Neural cell (in vitro differentiated cells): ENCODE data around the gene NAA50. TPM values are rescaled to one million over a fixed set of nuclear protein-coding genes. Genes with fewer than 3 reads are reported as not detected.

Source experiments
- H2AFZ ChIP-seq: fragments of 200-600, 300-800 bp; sonication (generic), shearing (Covaris generic); 2 replicates; pipeline ENCODE4 v1.6.0; 2014; ENCODE audit warnings: low read depth, mild to moderate bottlenecking, antibody characterized with exemption, low read length, moderate library complexity
- H3F3A ChIP-seq: fragments of 200-600 bp; shearing (Covaris generic); 2 replicates; pipeline ENCODE4 v1.6.1; 2016; ENCODE audit warnings: mild to moderate bottlenecking, moderate library complexity, mixed read lengths, antibody characterized with exemption, low read length; ENCODE audit not compliant: insufficient read depth, poor library complexity, severe bottlenecking
- H3K27ac ChIP-seq: fragments of 200-600, 300-800 bp; sonication (generic), shearing (Covaris generic); 2 replicates; pipeline ENCODE4 v1.5.1; 2014; ENCODE audit warnings: mild to moderate bottlenecking, low read length, moderate library complexity
- H3K27me3 ChIP-seq: fragments of 300-800, 200-600 bp; sonication (generic), shearing (Covaris generic); 2 replicates; pipeline ENCODE4 v1.6.0; 2014; ENCODE audit warnings: mild to moderate bottlenecking, low read depth, low read length, moderate library complexity; ENCODE audit not compliant: insufficient read depth
- H3K36me3 ChIP-seq: fragments of 300-800, 200-600 bp; sonication (generic), shearing (Covaris generic); 2 replicates; pipeline ENCODE4 v1.5.1; 2014; ENCODE audit warnings: mild to moderate bottlenecking, antibody characterized with exemption, low read length, moderate library complexity; ENCODE audit not compliant: insufficient read depth
- H3K4me2 ChIP-seq: fragments of 300-800, 200-600 bp; sonication (generic), shearing (Covaris generic); 2 replicates; pipeline ENCODE4 v1.6.0; 2014; ENCODE audit warnings: mild to moderate bottlenecking, low read length
- H3K4me3 ChIP-seq: fragments of 300-800, 200-600 bp; sonication (generic), shearing (Covaris generic); 2 replicates; pipeline ENCODE4 v1.5.1; 2014; ENCODE audit warnings: mild to moderate bottlenecking, low read length, moderate library complexity
- H3K79me2 ChIP-seq: fragments of 200-600 bp; shearing (Covaris generic); replicated peaks from 2 replicates; pipeline ENCODE4 v1.6.0; 2014; ENCODE audit warnings: mild to moderate bottlenecking, low read length, moderate library complexity; ENCODE audit not compliant: insufficient read depth
- H3K9ac ChIP-seq: fragments of 300-800, 200-600 bp; sonication (generic), shearing (Covaris generic); 2 replicates; pipeline ENCODE4 v1.6.1; 2016; ENCODE audit warnings: mild to moderate bottlenecking, low read length, mixed read lengths
- H3K9me2 ChIP-seq: fragments of 200-600 bp; shearing (Covaris generic); 2 replicates; pipeline ENCODE4 v1.6.1; 2016; ENCODE audit warnings: mild to moderate bottlenecking, low read length, mixed read lengths; ENCODE audit not compliant: insufficient read depth
- H3K9me3 ChIP-seq: fragments of 200-600, 300-800 bp; sonication (generic), shearing (Covaris generic); 2 replicates; pipeline ENCODE4 v1.6.1; 2016; ENCODE audit warnings: mild to moderate bottlenecking, mixed run types, low read length, moderate library complexity, mixed read lengths
- H4K20me1 ChIP-seq: fragments of 200-600 bp; shearing (Covaris generic); 2 replicates; pipeline ENCODE4 v1.6.1; 2016; ENCODE audit warnings: mild to moderate bottlenecking, mixed run types; ENCODE audit not compliant: insufficient read depth
- EP300 ChIP-seq: fragments of 450-650 bp; conservative IDR thresholded peaks from 2 replicates; pipeline ENCODE4 v1.6.1; 2014; ENCODE audit warnings: antibody characterized with exemption, mild to moderate bottlenecking, moderate library complexity; ENCODE audit not compliant: poor library complexity, severe bottlenecking
- EZH2 ChIP-seq: fragments of 200-600, 300-800 bp; shearing (Covaris generic), sonication (generic); IDR thresholded peaks from 2 replicates; pipeline ENCODE4 v1.6.1; 2014; ENCODE audit warnings: antibody characterized with exemption, low read length, borderline replicate concordance, mild to moderate bottlenecking; ENCODE audit not compliant: insufficient read depth, poor library complexity, severe bottlenecking
- MXI1 ChIP-seq: fragments of 450-650 bp; conservative IDR thresholded peaks from 2 replicates; pipeline ENCODE4 v1.6.1; 2014; ENCODE audit warnings: antibody characterized with exemption, mild to moderate bottlenecking; ENCODE audit not compliant: poor library complexity, severe bottlenecking
- POLR2AphosphoS5 ChIP-seq: IDR thresholded peaks from 2 replicates; pipeline ENCODE4 v1.6.1; 2012
- RAD21 ChIP-seq: fragments of 450-650 bp; conservative IDR thresholded peaks from 2 replicates; pipeline ENCODE4 v1.6.1; 2014; ENCODE audit warnings: antibody characterized with exemption, mild to moderate bottlenecking, moderate library complexity
- SMC3 ChIP-seq: fragments of 450-650 bp; conservative IDR thresholded peaks from 2 replicates; pipeline ENCODE4 v1.6.1; 2014; ENCODE audit warnings: antibody characterized with exemption, mild to moderate bottlenecking, moderate library complexity; ENCODE audit not compliant: poor library complexity
- TAF1 ChIP-seq: IDR thresholded peaks from 2 replicates; pipeline ENCODE4 v1.6.1; 2012; ENCODE audit warnings: low read depth
- polyA minus RNA-seq: library from RNA; depleted of rRNA, polyadenylated mRNA; stranded (reverse); fragments of >200 nt; gene quantifications from 2 replicates; pipeline ENCODE4 v1.2.3, GENCODE V29; 2014
- polyA plus RNA-seq: library from polyadenylated mRNA; depleted of rRNA; stranded (reverse); fragments of >200 nt; gene quantifications from 2 replicates; pipeline ENCODE4 v1.2.3, GENCODE V29; 2014
- TF ChIP-seq, protein P1 (sequence below): IDR thresholded peaks from 2 replicates; pipeline ENCODE4 v1.6.1; 2012; ENCODE audit warnings: borderline replicate concordance
- TF ChIP-seq, protein P2 (sequence below): fragments of 450-650 bp; IDR thresholded peaks from 2 replicates; pipeline ENCODE4 v1.5.1; 2014; ENCODE audit warnings: antibody characterized with exemption, mild to moderate bottlenecking, moderate library complexity; ENCODE audit not compliant: poor library complexity, severe bottlenecking

NAA50 gene
- polyA plus RNA-seq (58.9 and 69.6 TPM in 2 replicates), polyA minus RNA-seq (68.7 and 69.7 TPM in 2 replicates)

DNA sequence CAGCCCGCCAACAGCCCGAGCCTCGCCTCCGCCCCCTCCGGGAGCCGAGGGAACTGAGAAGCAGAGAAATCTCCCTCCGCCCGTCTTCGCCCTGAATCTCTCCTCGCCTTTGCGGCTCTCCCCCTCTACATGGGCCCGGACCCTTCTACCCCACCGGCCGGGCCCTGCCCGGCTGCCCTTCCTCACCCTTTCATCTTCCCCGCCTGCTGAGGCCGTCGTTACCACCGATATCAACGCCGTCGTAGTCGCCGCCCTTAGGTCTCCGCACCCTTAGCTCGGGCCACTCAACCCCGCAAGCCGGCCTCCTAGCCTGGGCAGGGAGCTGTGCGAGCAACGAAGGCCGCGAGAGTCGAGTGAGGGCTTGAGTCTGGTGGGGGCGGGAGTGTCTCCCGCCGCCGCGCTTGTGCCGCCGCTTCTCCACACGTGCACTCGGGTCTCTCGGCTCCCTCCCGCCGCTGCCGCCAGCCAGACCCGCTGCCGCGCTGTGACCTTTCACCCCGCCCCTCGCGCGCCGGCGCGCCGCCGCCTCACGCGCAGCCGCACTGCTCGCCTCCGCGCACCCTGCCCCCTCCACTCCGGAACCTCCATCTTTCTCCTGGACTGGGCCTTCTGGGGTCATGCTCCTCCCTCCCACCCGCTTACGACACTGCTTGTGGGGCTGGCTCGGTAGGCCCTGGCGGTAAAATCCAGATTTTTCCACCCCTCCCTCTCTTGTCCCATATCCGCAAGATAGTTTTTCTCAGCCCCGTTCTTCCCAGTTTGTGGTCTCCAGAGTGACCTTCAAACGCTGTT is at the start of gene NAA50:
NAA50 (minus strand) TSS at position 494 of the 792 bp plus-strand sequence; CDS start at position 194, 300 bp downstream.
- peaks cover 76% of the 10 kb centered on the region for H3K79me2 ChIP-seq
- TF ChIP-seq, protein P1, sequence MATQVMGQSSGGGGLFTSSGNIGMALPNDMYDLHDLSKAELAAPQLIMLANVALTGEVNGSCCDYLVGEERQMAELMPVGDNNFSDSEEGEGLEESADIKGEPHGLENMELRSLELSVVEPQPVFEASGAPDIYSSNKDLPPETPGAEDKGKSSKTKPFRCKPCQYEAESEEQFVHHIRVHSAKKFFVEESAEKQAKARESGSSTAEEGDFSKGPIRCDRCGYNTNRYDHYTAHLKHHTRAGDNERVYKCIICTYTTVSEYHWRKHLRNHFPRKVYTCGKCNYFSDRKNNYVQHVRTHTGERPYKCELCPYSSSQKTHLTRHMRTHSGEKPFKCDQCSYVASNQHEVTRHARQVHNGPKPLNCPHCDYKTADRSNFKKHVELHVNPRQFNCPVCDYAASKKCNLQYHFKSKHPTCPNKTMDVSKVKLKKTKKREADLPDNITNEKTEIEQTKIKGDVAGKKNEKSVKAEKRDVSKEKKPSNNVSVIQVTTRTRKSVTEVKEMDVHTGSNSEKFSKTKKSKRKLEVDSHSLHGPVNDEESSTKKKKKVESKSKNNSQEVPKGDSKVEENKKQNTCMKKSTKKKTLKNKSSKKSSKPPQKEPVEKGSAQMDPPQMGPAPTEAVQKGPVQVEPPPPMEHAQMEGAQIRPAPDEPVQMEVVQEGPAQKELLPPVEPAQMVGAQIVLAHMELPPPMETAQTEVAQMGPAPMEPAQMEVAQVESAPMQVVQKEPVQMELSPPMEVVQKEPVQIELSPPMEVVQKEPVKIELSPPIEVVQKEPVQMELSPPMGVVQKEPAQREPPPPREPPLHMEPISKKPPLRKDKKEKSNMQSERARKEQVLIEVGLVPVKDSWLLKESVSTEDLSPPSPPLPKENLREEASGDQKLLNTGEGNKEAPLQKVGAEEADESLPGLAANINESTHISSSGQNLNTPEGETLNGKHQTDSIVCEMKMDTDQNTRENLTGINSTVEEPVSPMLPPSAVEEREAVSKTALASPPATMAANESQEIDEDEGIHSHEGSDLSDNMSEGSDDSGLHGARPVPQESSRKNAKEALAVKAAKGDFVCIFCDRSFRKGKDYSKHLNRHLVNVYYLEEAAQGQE, result no peak
- TF ChIP-seq POLR2AphosphoS5, result peak; percentile 81
- TF ChIP-seq RAD21, result no peak
- peak; percentile 67 for TF ChIP-seq EP300
- no peak for TF ChIP-seq TAF1
- TF ChIP-seq SMC3, result peak; percentile 34
- TF ChIP-seq, protein P2, sequence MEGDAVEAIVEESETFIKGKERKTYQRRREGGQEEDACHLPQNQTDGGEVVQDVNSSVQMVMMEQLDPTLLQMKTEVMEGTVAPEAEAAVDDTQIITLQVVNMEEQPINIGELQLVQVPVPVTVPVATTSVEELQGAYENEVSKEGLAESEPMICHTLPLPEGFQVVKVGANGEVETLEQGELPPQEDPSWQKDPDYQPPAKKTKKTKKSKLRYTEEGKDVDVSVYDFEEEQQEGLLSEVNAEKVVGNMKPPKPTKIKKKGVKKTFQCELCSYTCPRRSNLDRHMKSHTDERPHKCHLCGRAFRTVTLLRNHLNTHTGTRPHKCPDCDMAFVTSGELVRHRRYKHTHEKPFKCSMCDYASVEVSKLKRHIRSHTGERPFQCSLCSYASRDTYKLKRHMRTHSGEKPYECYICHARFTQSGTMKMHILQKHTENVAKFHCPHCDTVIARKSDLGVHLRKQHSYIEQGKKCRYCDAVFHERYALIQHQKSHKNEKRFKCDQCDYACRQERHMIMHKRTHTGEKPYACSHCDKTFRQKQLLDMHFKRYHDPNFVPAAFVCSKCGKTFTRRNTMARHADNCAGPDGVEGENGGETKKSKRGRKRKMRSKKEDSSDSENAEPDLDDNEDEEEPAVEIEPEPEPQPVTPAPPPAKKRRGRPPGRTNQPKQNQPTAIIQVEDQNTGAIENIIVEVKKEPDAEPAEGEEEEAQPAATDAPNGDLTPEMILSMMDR, result no peak
- no peak for TF ChIP-seq EZH2
- TF ChIP-seq MXI1, result peak; percentile 96

DNA sequence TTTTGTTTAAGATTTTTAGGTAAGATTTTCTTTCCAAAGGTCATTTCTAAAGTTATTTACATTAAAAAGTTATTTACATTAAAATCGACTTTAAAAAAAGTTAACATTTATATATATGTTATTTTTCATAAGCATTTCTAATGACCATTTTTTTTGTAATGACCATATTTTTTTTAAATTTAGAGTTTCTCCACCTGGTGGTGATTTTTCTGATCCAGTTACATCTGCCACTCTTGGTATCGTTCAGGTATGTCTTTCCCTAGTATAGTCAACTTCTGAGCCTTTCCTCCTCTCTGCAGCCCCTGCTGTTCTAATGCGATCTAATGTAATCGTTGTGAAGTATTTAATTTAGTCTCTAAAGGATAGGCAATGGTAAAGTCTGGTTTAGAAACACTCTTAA is 49.6 kb upstream of the NAA50 start:
- H3K4me3 ChIP-seq, result no peak overlapping the region
- no peak overlapping the region for H3K9ac ChIP-seq
- H3K27me3 ChIP-seq, result no peaks in the 10 kb centered on the region
- TF ChIP-seq, protein P1, result no peak
- TF ChIP-seq MXI1 (no peak), POLR2AphosphoS5 (no peak), TAF1 (no peak), EP300 (no peak), RAD21 (no peak), SMC3 (no peak), EZH2 (no peak)
- TF ChIP-seq, protein P2, result no peak
- no peaks in the 10 kb centered on the region for H3K9me2 ChIP-seq
- no peaks in the 10 kb centered on the region for H3K9me3 ChIP-seq
- no peaks in the 10 kb centered on the region for H4K20me1 ChIP-seq
- no peak overlapping the region for H3K27ac ChIP-seq
- no peak overlapping the region for H2AFZ ChIP-seq
- no peaks in the 10 kb centered on the region for H3F3A ChIP-seq
- peaks cover 5% of the 10 kb centered on the region for H3K36me3 ChIP-seq
- no peak overlapping the region for H3K4me2 ChIP-seq
- no peaks in the 10 kb centered on the region for H3K79me2 ChIP-seq

More for the DNA sequence above, at the start of gene NAA50:
- no peaks in the 10 kb centered on the region for H3K36me3 ChIP-seq
- H2AFZ ChIP-seq, result peak within 1 kb of the TSS; percentile 99
- peak within 1 kb of the TSS; percentile 94 for H3K9ac ChIP-seq
- H3K9me2 ChIP-seq, result no peaks in the 10 kb centered on the region
- peak within 1 kb of the TSS; percentile 99 for H3K27ac ChIP-seq
- no peaks in the 10 kb centered on the region for H3K9me3 ChIP-seq
- peak within 1 kb of the TSS; percentile 96 for H3K4me2 ChIP-seq
- no peaks in the 10 kb centered on the region for H3K27me3 ChIP-seq
- peak within 1 kb of the TSS; percentile 89 for H3K4me3 ChIP-seq
- H3F3A ChIP-seq, result peaks cover 4% of the 10 kb centered on the region
- H4K20me1 ChIP-seq, result no peaks in the 10 kb centered on the region
